HG03457 (cell line): ENCODE results near the gene GBF1.

Experiments used
- ATAC-seq: cut with Tn5 transposase; IDR thresholded peaks from one replicate; pipeline ENCODE4 v1.9.1; 2021; ENCODE audit warnings: moderate number of reproducible peaks; ENCODE audit not compliant: unreplicated experiment

GBF1 gene

DNA sequence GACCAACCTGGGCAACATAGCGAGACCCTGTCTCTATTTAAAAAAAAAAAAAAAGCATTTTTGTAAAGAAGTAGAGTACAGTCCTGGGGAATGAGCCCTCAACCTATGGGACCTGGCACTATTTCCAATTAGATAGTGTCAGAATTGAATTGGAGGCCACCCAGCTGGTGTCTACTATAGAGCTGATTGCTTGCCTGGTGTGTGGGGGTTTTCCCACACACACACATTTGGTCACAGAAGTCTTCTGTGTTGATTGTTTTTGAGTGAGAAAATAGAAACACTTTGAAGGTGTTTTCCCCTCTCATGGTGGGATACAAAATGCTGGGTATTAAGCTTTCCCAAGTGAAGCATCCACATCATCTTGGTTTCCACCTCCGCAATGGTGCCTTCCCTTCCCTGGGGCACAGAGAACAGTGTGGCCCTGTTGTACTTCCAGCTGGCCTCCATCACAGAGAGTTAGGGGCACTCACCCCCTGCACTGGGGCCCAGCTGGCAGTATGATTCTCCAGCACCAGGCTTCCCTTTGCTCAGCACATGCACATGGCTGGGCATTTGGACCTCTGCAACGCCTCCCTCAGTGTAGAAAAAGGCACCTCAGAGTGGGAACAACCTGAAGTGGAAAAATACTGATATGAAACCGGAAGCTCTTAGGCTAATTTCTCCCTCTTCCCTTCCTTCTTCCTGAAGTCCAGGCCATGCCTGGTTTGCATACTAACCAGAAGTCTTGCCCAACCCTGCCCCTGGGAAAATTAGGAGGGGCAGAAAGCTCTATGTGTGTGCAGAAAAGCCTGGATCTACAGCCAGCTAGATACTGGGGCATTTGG is 139.5 kb downstream of the GBF1 start:
- ATAC-seq = no peak

DNA sequence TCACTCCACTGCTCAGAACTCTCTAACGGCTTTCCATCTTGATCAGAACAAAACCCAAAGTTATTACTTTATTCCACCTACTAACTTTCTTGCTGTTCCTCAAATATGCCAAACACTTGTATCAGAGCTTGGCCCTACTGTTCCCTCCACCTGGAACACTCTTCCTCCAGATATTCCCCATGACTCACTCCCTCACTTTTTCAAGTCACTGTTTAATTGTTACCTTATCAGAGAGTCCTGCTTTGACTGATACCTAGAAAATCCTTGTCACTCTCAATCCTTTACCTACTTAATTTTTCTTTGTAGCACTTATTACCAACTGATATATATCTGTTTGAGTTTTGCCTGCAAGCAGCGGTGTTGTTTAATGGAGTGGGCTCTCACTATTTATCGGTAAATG is 144.6 kb downstream of the GBF1 start:
- ATAC-seq = no peak

DNA sequence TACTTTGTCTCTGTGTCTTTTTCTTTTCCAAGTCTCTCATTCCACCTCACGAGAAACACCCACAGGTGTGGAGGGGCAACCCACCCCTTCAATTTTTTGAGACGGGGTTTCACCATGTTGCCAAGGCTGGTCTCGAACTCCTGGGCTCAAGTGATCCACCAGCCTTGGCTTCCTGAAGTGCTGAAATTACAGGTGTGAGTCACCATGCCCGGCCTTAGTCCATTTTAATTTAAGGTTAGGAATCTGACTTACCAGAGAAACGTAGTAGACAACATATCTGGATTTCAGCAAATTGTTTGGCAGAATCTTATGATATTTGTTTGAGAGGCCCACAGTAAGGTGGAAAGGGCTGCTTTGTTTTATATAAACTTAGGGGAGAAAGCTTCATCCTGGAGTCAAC is 147.0 kb downstream of the GBF1 start:
- ATAC-seq = no peak

DNA sequence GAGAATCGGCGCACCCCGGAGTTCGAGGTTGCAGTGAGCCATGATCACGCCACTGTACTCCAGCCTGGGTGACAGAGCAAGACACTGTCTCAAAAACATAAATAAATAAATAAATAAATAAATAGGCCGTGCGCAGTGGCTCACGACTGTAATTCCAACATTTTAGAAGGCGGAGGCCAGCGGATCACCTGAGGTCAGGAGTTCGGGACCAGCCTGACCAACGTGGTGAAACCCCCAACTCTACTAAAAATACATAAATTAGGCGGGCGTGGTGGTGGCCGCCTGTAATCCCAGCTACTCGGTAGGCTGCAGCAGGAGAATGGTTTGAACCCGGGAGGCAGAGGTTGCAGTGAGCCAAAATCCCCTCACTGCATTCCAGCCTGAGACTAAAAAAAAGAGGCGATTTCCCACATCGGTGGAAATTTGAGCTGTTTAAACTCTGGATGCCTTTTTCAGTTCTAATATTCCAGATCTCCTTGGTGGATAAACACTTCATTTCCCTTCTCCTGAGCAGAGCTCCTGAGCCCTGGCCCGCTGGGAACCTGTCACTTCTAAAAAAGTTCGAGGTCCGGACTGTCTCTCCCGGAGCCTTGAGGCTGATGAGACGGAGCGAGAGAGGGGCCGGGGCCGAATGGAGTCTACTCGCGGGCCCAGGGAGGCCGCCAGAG is 148.2 kb downstream of the GBF1 start:
- no peak for ATAC-seq

DNA sequence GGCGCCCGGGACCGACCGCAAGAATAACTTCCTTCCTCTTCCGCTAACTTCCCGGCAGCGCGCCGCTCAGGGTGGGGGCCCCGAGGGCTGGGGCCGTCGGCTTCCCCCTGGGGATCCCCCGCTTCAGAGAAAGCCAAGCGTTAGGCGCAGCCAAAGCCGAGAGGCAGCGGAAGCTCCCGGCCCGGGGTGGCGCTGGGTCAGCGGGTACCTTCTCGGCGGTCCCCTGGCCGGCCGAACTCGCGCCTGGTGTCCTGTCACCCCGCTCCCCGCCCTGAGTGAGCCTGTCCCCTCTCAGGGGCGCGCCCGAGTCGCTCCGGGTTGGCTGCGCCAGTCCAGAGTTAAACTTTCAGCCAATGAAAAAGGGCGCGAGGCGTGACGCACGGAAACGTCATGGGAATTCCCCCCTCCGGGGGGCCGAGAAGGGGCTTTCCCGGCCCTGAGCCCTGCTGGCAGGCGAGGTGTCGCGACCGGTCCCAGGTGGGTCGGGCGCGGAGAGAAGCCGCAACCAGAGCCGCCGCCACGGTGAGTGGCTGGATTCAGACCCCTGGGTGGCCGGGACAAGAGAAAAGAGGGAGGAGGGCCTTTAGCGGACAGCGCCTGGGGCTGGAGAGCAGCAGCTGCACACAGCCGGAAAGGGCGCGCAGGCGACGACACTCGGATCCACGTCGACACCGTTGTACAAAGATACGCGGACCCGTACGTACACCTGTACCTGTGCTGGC is 148.9 kb downstream of the GBF1 start:
- peak; percentile 65 for ATAC-seq

GRCh38 chr10:102394801-102395399 is 149.6 kb downstream of the GBF1 start:
- ATAC-seq = no peak

- peak; percentile 21 for ATAC-seq
Measured at GRCh38 chr10:102395400-102396316, 150.3 kb downstream of the GBF1 start, which contains the start of gene NFKB2. Gene NFKB2 (plus strand): TSS chr10:102395705. CDS start chr10:102395960, 255 bp downstream.

DNA sequence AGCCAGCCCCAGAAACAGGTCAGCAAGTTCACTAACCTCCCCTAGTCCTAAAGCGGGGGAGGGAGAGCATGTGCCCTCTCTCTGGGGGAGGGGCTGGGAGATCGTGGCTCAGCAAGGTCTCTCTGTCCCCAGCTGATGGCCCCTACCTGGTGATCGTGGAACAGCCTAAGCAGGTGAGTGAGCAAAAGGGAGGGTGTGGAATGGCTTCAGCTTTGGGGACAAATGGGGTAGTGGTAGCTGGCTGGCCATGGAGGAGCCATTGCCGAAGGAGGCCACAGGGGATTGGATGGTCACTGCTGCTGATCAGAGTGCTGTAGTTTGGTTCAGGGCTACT is 151.0 kb downstream of the GBF1 start:
- no peak for ATAC-seq

DNA sequence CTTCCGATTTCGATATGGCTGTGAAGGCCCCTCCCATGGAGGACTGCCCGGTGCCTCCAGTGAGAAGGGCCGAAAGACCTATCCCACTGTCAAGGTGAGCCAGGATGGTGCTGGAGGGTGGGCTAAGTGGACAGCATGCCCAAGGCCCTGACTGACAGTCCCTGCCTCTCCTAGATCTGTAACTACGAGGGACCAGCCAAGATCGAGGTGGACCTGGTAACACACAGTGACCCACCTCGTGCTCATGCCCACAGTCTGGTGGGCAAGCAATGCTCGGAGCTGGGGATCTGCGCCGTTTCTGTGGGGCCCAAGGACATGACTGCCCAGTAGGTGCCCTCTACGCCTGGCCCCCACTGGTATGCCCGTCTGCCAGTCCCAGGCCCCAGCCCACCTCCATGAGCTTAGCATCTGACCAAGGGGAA is 151.4 kb downstream of the GBF1 start:
- ATAC-seq = no peak

DNA sequence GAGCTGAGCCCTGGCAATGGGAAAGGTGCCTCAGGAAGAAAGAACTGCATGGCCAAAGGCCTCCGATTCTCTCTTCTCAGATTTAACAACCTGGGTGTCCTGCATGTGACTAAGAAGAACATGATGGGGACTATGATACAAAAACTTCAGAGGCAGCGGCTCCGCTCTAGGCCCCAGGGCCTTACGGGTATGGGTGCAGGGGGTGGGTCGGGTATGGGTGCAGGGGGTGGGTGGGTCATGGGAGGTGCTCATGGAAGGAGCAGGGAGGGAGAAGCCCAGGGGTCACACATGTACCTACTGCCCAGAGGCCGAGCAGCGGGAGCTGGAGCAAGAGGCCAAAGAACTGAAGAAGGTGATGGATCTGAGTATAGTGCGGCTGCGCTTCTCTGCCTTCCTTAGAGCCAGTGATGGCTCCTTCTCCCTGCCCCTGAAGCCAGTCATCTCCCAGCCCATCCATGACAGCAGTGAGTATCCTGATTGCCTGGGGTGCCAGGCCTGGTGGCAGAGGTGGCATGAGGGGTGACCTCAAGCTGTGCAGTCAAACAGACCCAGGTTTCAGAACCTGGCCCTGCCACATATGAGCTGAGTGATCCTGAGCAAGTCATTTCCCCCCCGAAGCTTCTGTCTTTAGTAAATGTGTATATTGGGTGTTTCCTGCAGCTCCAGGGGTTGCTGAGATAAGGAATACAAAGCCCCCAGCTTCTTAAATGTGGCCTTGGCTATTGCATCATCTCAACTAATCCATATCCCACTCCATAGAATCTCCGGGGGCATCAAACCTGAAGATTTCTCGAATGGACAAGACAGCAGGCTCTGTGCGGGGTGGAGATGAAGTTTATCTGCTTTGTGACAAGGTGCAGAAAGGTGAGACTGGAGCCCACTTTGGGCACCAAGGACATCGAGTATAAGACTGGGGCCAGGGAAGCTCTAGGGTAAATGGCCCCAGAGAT is 152.2 kb downstream of the GBF1 start:
- no peak for ATAC-seq

GRCh38 chr10:102398172-102399020 is 153.1 kb downstream of the GBF1 start:
- no peak for ATAC-seq

- ATAC-seq = no peak
Measured at GRCh38 chr10:102399217-102400021, 154.1 kb downstream of the GBF1 start.

DNA sequence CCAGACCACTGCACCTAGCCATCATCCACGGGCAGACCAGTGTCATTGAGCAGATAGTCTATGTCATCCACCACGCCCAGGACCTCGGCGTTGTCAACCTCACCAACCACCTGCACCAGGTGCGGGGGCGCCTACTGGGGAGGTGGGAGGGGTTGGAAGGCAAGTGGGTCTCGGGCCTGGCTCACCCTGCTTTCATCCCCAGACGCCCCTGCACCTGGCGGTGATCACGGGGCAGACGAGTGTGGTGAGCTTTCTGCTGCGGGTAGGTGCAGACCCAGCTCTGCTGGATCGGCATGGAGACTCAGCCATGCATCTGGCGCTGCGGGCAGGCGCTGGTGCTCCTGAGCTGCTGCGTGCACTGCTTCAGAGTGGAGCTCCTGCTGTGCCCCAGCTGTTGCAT is 154.7 kb downstream of the GBF1 start:
- no peak for ATAC-seq

DNA sequence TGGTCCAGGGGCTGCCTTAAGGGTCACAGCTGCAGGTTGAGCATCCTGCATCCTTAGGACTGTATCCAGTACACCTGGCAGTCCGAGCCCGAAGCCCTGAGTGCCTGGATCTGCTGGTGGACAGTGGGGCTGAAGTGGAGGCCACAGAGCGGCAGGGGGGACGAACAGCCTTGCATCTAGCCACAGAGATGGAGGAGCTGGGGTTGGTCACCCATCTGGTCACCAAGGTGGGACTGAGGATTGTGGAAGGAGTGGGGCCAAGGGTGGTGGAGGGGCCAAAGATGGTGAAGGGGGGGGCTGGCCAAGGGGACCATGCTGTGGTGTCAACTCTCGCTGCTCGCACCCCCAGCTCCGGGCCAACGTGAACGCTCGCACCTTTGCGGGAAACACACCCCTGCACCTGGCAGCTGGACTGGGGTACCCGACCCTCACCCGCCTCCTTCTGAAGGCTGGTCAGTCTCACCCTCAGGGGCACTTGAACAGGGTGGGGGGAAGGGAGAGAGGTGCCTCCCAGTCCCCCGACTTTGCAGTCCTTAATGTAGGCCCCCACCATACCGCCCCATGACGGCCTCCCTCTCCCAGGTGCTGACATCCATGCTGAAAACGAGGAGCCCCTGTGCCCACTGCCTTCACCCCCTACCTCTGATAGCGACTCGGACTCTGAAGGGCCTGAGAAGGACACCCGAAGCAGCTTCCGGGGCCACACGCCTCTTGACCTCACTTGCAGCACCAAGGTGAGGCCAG is 155.4 kb downstream of the GBF1 start:
- no peak for ATAC-seq

- ATAC-seq = no peak
Measured at GRCh38 chr10:102401342-102401654, 156.0 kb downstream of the GBF1 start.

DNA sequence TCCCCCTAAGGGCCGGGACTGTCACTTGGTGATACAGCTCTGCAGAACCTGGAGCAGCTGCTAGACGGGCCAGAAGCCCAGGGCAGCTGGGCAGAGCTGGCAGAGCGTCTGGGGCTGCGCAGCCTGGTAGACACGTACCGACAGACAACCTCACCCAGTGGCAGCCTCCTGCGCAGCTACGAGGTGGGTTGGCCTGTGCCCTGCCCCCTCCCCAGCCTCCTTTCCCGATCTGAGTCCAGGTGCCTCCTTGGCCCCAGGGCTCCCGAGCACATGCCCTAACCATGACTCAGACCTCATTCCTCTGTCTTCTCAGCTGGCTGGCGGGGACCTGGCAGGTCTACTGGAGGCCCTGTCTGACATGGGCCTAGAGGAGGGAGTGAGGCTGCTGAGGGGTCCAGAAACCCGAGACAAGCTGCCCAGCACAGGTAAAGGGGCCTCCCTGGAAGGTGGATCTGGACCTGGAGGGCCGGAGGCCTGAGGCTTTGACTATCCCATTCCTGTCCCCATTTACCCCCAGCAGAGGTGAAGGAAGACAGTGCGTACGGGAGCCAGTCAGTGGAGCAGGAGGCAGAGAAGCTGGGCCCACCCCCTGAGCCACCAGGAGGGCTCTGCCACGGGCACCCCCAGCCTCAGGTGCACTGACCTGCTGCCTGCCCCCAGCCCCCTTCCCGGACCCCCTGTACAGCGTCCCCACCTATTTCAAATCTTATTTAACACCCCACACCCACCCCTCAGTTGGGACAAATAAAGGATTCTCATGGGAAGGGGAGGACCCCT is 156.6 kb downstream of the GBF1 start:
- ATAC-seq = no peak
